ENCODE measurements around the gene LPIN1. TPM values are rescaled to one million over a fixed set of nuclear protein-coding genes. Genes with fewer than 3 reads are reported as not detected.

Gene LPIN1
- total and polyA plus RNA-seq, 2 donors (not counting 1 experiment from before 2014, with no cell fraction given), result 36.3 to 99.1 TPM

GRCh38 chr2:11850082-11850481, 103.7 kb downstream of the LPIN1 start:
- H3K4me3 ChIP-seq (ENCODE audit: control extremely low read depth in 1 of 5, extremely low read depth in 1 of 5, insufficient read depth in 1 of 5, low read depth in 2 of 5, low read length in 4 of 5), result no peak overlapping the region
- Mint-ChIP-seq H3K27me3 (no peaks in the 10 kb centered on the region), H3K9me3 (ENCODE audit: insufficient read depth) (no peaks in the 10 kb centered on the region), H3K4me1 (peaks cover 23% of the 10 kb centered on the region), H3K4me3 (no peak overlapping the region), H3K27ac (no peak overlapping the region)
- intact Hi-C loops (cut with micrococcal nuclease), result no loop called here
- no peak for TF ChIP-seq EZH2 (IDR thresholded peaks at IDR 0.05; ENCODE audit: borderline replicate concordance, insufficient read depth, low read depth, low read length, poor library complexity, severe bottlenecking)
- TF ChIP-seq, protein P1, sequence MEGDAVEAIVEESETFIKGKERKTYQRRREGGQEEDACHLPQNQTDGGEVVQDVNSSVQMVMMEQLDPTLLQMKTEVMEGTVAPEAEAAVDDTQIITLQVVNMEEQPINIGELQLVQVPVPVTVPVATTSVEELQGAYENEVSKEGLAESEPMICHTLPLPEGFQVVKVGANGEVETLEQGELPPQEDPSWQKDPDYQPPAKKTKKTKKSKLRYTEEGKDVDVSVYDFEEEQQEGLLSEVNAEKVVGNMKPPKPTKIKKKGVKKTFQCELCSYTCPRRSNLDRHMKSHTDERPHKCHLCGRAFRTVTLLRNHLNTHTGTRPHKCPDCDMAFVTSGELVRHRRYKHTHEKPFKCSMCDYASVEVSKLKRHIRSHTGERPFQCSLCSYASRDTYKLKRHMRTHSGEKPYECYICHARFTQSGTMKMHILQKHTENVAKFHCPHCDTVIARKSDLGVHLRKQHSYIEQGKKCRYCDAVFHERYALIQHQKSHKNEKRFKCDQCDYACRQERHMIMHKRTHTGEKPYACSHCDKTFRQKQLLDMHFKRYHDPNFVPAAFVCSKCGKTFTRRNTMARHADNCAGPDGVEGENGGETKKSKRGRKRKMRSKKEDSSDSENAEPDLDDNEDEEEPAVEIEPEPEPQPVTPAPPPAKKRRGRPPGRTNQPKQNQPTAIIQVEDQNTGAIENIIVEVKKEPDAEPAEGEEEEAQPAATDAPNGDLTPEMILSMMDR (IDR thresholded peaks at IDR 0.05), result no peak
- ATAC-seq (ENCODE audit: low read depth), result no peak
- no peaks in the 10 kb centered on the region for H4K20me1 ChIP-seq (ENCODE audit: control insufficient read depth, insufficient read depth, low read length, poor library complexity, severe bottlenecking)
- DNase-seq, result no peak
- 92% methylated on average over 17 of the region's 17 CpGs for WGBS (ENCODE audit: insufficient coverage)
- no peaks in the 10 kb centered on the region for H3K27me3 ChIP-seq (replicated peaks in 1 of 4; ENCODE audit: control extremely low read depth in 1 of 4, control insufficient read depth in 3 of 4, insufficient read depth in 4 of 4, low read length in 3 of 4)
- H3K4me1 ChIP-seq (ENCODE audit: control insufficient read depth in 2 of 2, insufficient read depth in 2 of 2, low read length in 2 of 2), result peaks cover 17 to 18% of the 10 kb centered on the region in 2 donors
- peaks cover 0 to 28% (median 12%) of the 10 kb centered on the region in 3 donors for H3K9me3 ChIP-seq (ENCODE audit: control extremely low read depth in 1 of 3, control insufficient read depth in 2 of 3, insufficient read depth in 1 of 3, low read length in 2 of 3)
- H3K36me3 ChIP-seq (replicated peaks in 1 of 2; ENCODE audit: control extremely low read depth in 1 of 2, control insufficient read depth in 1 of 2, extremely low read depth in 1 of 2, insufficient read depth in 2 of 2, low read length in 1 of 2), result peaks cover 0 to 3% of the 10 kb centered on the region in 2 experiments
- no peak overlapping the region for H3K27ac ChIP-seq (ENCODE audit: low read length in 2 of 2)
- POLR2A ChIA-PET, result no interaction called here
- no peaks in the 10 kb centered on the region for H3K79me2 ChIP-seq (ENCODE audit: control insufficient read depth, insufficient read depth, low read length)
- H3K4me2 ChIP-seq (replicated peaks; ENCODE audit: low read depth, low read length, poor library complexity, severe bottlenecking), result no peak overlapping the region
- H3K9ac ChIP-seq (ENCODE audit: low read length), result no peak overlapping the region
- no peak overlapping the region for H2AFZ ChIP-seq (ENCODE audit: insufficient read depth, low read depth, low read length, poor library complexity, severe bottlenecking)
- CTCF ChIA-PET, result no interaction called here

GRCh38 chr2:11852526-11853196, 106.2 kb downstream of the LPIN1 start:
- no peak overlapping the region for H3K9ac ChIP-seq (ENCODE audit: low read length)
- H3K36me3 ChIP-seq (replicated peaks in 1 of 2; ENCODE audit: control extremely low read depth in 1 of 2, control insufficient read depth in 1 of 2, extremely low read depth in 1 of 2, insufficient read depth in 2 of 2, low read length in 1 of 2), result peaks cover 0 to 3% of the 10 kb centered on the region in 2 experiments
- no peaks in the 10 kb centered on the region for H4K20me1 ChIP-seq (ENCODE audit: control insufficient read depth, insufficient read depth, low read length, poor library complexity, severe bottlenecking)
- intact Hi-C loops (cut with micrococcal nuclease), result no loop called here
- CTCF ChIA-PET, result no interaction called here
- no peaks in the 10 kb centered on the region for H3K27me3 ChIP-seq (replicated peaks in 1 of 4; ENCODE audit: control extremely low read depth in 1 of 4, control insufficient read depth in 3 of 4, insufficient read depth in 4 of 4, low read length in 3 of 4)
- ATAC-seq (ENCODE audit: low read depth) (no peak), DNase-seq (no peak)
- H3K9me3 ChIP-seq (ENCODE audit: control extremely low read depth in 1 of 3, control insufficient read depth in 2 of 3, insufficient read depth in 1 of 3, low read length in 2 of 3), result peaks cover 0 to 17% (median 10%) of the 10 kb centered on the region in 3 donors
- H3K4me1 Mint-ChIP-seq, result peaks cover 49% of the 10 kb centered on the region
- peak overlapping the region; percentile 32 for H3K4me2 ChIP-seq (replicated peaks; ENCODE audit: low read depth, low read length, poor library complexity, severe bottlenecking)
- no peak overlapping the region for H3K27ac ChIP-seq (ENCODE audit: low read length in 2 of 2)
- peaks cover 43% of the 10 kb centered on the region in 2 donors for H3K4me1 ChIP-seq (ENCODE audit: control insufficient read depth in 2 of 2, insufficient read depth in 2 of 2, low read length in 2 of 2)
- H3K27me3 Mint-ChIP-seq, result no peaks in the 10 kb centered on the region
- 63% methylated on average over 6 of the region's 8 CpGs for WGBS (ENCODE audit: insufficient coverage)
- H3K4me3 ChIP-seq (ENCODE audit: control extremely low read depth in 1 of 5, extremely low read depth in 1 of 5, insufficient read depth in 1 of 5, low read depth in 2 of 5, low read length in 4 of 5), result no peak overlapping the region
- H2AFZ ChIP-seq (ENCODE audit: insufficient read depth, low read depth, low read length, poor library complexity, severe bottlenecking), result no peak overlapping the region
- H3K79me2 ChIP-seq (ENCODE audit: control insufficient read depth, insufficient read depth, low read length), result no peaks in the 10 kb centered on the region
- no peaks in the 10 kb centered on the region for H3K9me3 Mint-ChIP-seq (ENCODE audit: insufficient read depth)
- H3K4me3 Mint-ChIP-seq, result peak overlapping the region; percentile 2
- no peak overlapping the region for H3K27ac Mint-ChIP-seq
- POLR2A ChIA-PET, result no interaction called here
- no peak for TF ChIP-seq EZH2 (IDR thresholded peaks at IDR 0.05; ENCODE audit: borderline replicate concordance, insufficient read depth, low read depth, low read length, poor library complexity, severe bottlenecking)
- TF ChIP-seq, protein P1 (IDR thresholded peaks at IDR 0.05), result no peak

Data from B cell (primary cell).